ENCODE data around the gene SERPINE1. TPM values are rescaled to one million over a fixed set of nuclear protein-coding genes. Genes with fewer than 3 reads are reported as not detected.

Gene SERPINE1
- total and polyA plus RNA-seq, 2 of the 8 experiments (the other 6 are each of a cell fraction or from before 2014, with no cell fraction given) = 3.7 to 5.6 TPM

GRCh38 chr7:101162551-101163278, 35.8 kb downstream of the SERPINE1 start:
- H3K56ac ChIP-seq (replicated peaks; ENCODE audit: insufficient read length, low read depth, low read length) = no peak overlapping the region
- FAIRE-seq = no peak
- DNase-seq (ENCODE audit: low read depth in 1 of 2, low spot score in 2 of 2) = peak in 1 of 2 experiments; percentile 85
- peak overlapping the region; percentile 10; the same call in 1 of the 2 replicates for H2BK12ac ChIP-seq (ENCODE audit: low read depth, low read length)
- H4K91ac ChIP-seq (replicated peaks; ENCODE audit: insufficient read length, low read length) = no peak overlapping the region
- H3K14ac ChIP-seq (ENCODE audit: insufficient read length) = no peak overlapping the region
- H3K27me3 ChIP-seq (replicated peaks in 1 of 4; ENCODE audit: control insufficient read depth in 3 of 4, extremely low read depth in 1 of 4, insufficient read depth in 3 of 4, low read length in 3 of 4) = peaks cover 3 to 43% (median 25%) of the 10 kb centered on the region in 4 experiments
- no peak overlapping the region for H3K23ac ChIP-seq (ENCODE audit: insufficient read length)
- CTCF ChIA-PET (ENCODE audit: partially characterized antibody) = interaction anchor here (0.9 to 1.2 kb wide), 2 partner anchors 8 to 9 kb away, joined by 4 to 5 read pairs; no protein-coding TSS in a partner anchor
- no peaks in the 10 kb centered on the region for H3K79me1 ChIP-seq (ENCODE audit: low read depth, low read length)
- H4K20me1 ChIP-seq (replicated peaks in 1 of 2; ENCODE audit: control insufficient read depth in 1 of 2, insufficient read depth in 2 of 2, low read length in 2 of 2) = peaks cover 7% of the 10 kb centered on the region in 2 experiments
- H3K4me1 ChIP-seq (replicated peaks in 1 of 4; ENCODE audit: control insufficient read depth in 3 of 4, insufficient read depth in 4 of 4, low read length in 3 of 4) = peaks cover 10 to 47% (median 33%) of the 10 kb centered on the region in 4 experiments
- no peaks in the 10 kb centered on the region for H3K9me3 ChIP-seq (ENCODE audit: insufficient read depth in 2 of 2, low read depth in 1 of 2, low read length in 1 of 2)
- 3% methylated on average over 41 of the region's 74 CpGs; no CpG with 5 or more reads in 1 of the 2 experiments for WGBS, 2 experiments (ENCODE audit: extremely low coverage in 1 of 2, insufficient coverage in 1 of 2, insufficient read length in 1 of 2, insufficient replicate concordance in 2 of 2, low coverage in 1 of 2, low lambda C conversion rate in 2 of 2, missing lambda C conversion rate in 1 of 2)
- H3K9ac ChIP-seq (replicated peaks in 1 of 4; ENCODE audit: extremely low read depth in 1 of 4, low read depth in 3 of 4, low read length in 3 of 4) = peak overlapping the region in 3 of 4 experiments; percentile 20 to 37 (median 29); a peak in 4 of 7 replicates
- H3K4me2 ChIP-seq (ENCODE audit: insufficient read depth in 1 of 2, low read depth in 2 of 2, low read length in 2 of 2) = peak overlapping the region; percentile 44 to 72
- no peak overlapping the region for H2BK120ac ChIP-seq (replicated peaks; ENCODE audit: low read depth, low read length)
- POLR2A ChIA-PET (ENCODE audit: partially characterized antibody) = interaction anchor here (0.6 to 1.8 kb wide), 11 partner anchors 9 to 318 kb away, joined by 3 to 7 read pairs (median 3); partner anchors contain the start of genes AP1S1 and ZNHIT1
- H2BK20ac ChIP-seq (ENCODE audit: low read length) = no peak overlapping the region
- H3K4me3 ChIP-seq (ENCODE audit: extremely low read depth in 1 of 4, insufficient read depth in 2 of 4, low read depth in 3 of 4, low read length in 4 of 4) = peak overlapping the region; percentile 37 to 63 (median 46)
- no peak overlapping the region for H4K5ac ChIP-seq (ENCODE audit: insufficient read length, low read depth, low read length)
- H2BK5ac ChIP-seq (ENCODE audit: low read depth, low read length) = peak overlapping the region; percentile 75; the same call in 1 of the 2 replicates
- peak overlapping the region; percentile 44 for H3K18ac ChIP-seq (ENCODE audit: extremely low read depth, low read length)
- 0 out of 2 replicates have a peak overlapping the region, but pooled peaks have one; percentile 46 for H2BK15ac ChIP-seq (ENCODE audit: low read length)
- H3K79me2 ChIP-seq (ENCODE audit: control insufficient read depth in 1 of 2, insufficient read depth in 2 of 2, low read length in 2 of 2) = no peaks in the 10 kb centered on the region
- peaks cover 0 to 3% (median 0%) of the 10 kb centered on the region in 4 experiments; a peak in 1 of 8 replicates for H3K36me3 ChIP-seq (ENCODE audit: control insufficient read depth in 2 of 4, insufficient read depth in 4 of 4, low read length in 3 of 4)
- peaks cover 34% of the 10 kb centered on the region; the same call in 1 of the 2 replicates for H3K23me2 ChIP-seq (ENCODE audit: low read depth, low read length)
- H4K8ac ChIP-seq (ENCODE audit: extremely low read depth, insufficient read depth, low read length) = peak overlapping the region; percentile 11
- H3K4ac ChIP-seq (replicated peaks; ENCODE audit: insufficient read length, low read depth, low read length) = no peak overlapping the region
- no peak overlapping the region for H3K27ac ChIP-seq (ENCODE audit: low read depth, low read length)
- H2AFZ ChIP-seq (ENCODE audit: low read length) = no peak overlapping the region
- no peak overlapping the region for H2AK5ac ChIP-seq (ENCODE audit: low read depth, low read length)
- no peak for TF ChIP-seq RXRA (IDR thresholded peaks at IDR 0.05; ENCODE audit: insufficient read depth, low read depth, low read length)
- peak; percentile 39; the same call in 1 of the 2 replicates for TF ChIP-seq KDM1A (IDR thresholded peaks at IDR 0.05; ENCODE audit: borderline replicate concordance, low read length)
- TF ChIP-seq EP300 (IDR thresholded peaks at IDR 0.05; ENCODE audit: borderline replicate concordance in 1 of 2, low read depth in 2 of 2, low read length in 2 of 2) = 0 out of 3 replicates have a peak, but pooled peaks of 1 of the 2 experiments have one; percentile 11
- TF ChIP-seq CBX8 (IDR thresholded peaks at IDR 0.05; ENCODE audit: borderline replicate concordance, low read depth, low read length) = no peak
- TF ChIP-seq GABPA (IDR thresholded peaks at IDR 0.05; ENCODE audit: borderline replicate concordance, insufficient read depth, low read length) = peak; percentile 50; the same call in 1 of the 2 replicates
- no peak for TF ChIP-seq YY1 (IDR thresholded peaks at IDR 0.05; ENCODE audit: low read depth, low read length)
- no peak for TF ChIP-seq SP2 (IDR thresholded peaks at IDR 0.05; ENCODE audit: low read length)
- TF ChIP-seq SIRT6 (IDR thresholded peaks at IDR 0.05; ENCODE audit: low read length) = no peak

Measured in H1 (cell line).